NB4 (cell line): ENCODE measurements around the gene FAM171A1.

Source experiments
- DNase-seq: peaks from one replicate; pipeline ENCODE4 v3.0.0; 2010; ENCODE audit warnings: low read depth
- H3K4me3 ChIP-seq: one replicate; pipeline ENCODE4 v1.5.1; 2011; ENCODE audit warnings: mild to moderate bottlenecking, low read depth, low read length, moderate library complexity
- CTCF ChIP-seq: IDR thresholded peaks from one replicate; pipeline ENCODE4 v1.5.1; 2012; ENCODE audit warnings: low read depth, low read length
- MAX ChIP-seq: IDR thresholded peaks from 2 replicates; pipeline ENCODE4 v1.6.1; 2011; ENCODE audit warnings: low read depth, low read length
- MYC ChIP-seq: IDR thresholded peaks from 2 replicates; pipeline ENCODE4 v1.6.1; 2011; ENCODE audit warnings: low read depth, low read length
- POLR2A ChIP-seq: IDR thresholded peaks from 2 replicates; pipeline ENCODE4 v1.6.1; 2011; ENCODE audit warnings: mild to moderate bottlenecking; ENCODE audit not compliant: insufficient read length; ENCODE audit errors: extremely low read depth

FAM171A1 gene

GRCh38 chr10:15321431-15322341, 49.4 kb downstream of the FAM171A1 start:
- no peak overlapping the region for H3K4me3 ChIP-seq
- TF ChIP-seq POLR2A = no peak
- TF ChIP-seq MAX = no peak
- no peak for TF ChIP-seq MYC
- no peak for TF ChIP-seq CTCF
- no peak for DNase-seq

GRCh38 chr10:15320522-15321203, 50.4 kb downstream of the FAM171A1 start:
- TF ChIP-seq MAX (no peak), CTCF (no peak), MYC (no peak), POLR2A (no peak)
- H3K4me3 ChIP-seq = no peak overlapping the region
- no peak for DNase-seq

GRCh38 chr10:15320118-15320517, 51.0 kb downstream of the FAM171A1 start:
- H3K4me3 ChIP-seq = no peak overlapping the region
- no peak for DNase-seq
- TF ChIP-seq POLR2A (no peak), MYC (no peak), MAX (no peak), CTCF (no peak)

GRCh38 chr10:15316871-15317464, 54.1 kb downstream of the FAM171A1 start:
- TF ChIP-seq MYC = no peak
- TF ChIP-seq POLR2A = no peak
- no peak for TF ChIP-seq CTCF
- no peak for TF ChIP-seq MAX
- DNase-seq = no peak
- H3K4me3 ChIP-seq = no peak overlapping the region

GRCh38 chr10:15316145-15316544, 54.9 kb downstream of the FAM171A1 start:
- H3K4me3 ChIP-seq = no peak overlapping the region
- no peak for DNase-seq
- TF ChIP-seq POLR2A = no peak
- no peak for TF ChIP-seq MAX

GRCh38 chr10:15315286-15315685, 55.8 kb downstream of the FAM171A1 start:
- TF ChIP-seq MYC (no peak), CTCF (no peak), MAX (no peak), POLR2A (no peak)
- no peak overlapping the region for H3K4me3 ChIP-seq

More at GRCh38 chr10:15315286-15315685, 55.8 kb downstream of the FAM171A1 start:
- DNase-seq = no peak
